Smooth muscle cell (in vitro differentiated cells): ENCODE measurements around the gene HS6ST1. TPM values are rescaled to one million over a fixed set of nuclear protein-coding genes. Genes with fewer than 3 reads are reported as not detected.

Experiments
- DNase-seq: peaks from one replicate; lab custom pipeline; 2025; ENCODE audit not compliant: unreplicated experiment; lab: John Stamatoyannopoulos, UW
- H2AFZ ChIP-seq: fragments of 200-600 bp; sonication (generic); 2 replicates; pipeline ENCODE4 v1.6.0; 2016; ENCODE audit warnings: antibody characterized with exemption, low read depth, mild to moderate bottlenecking
- H3F3A ChIP-seq: fragments of 200-600 bp; sonication (generic); 2 replicates; pipeline ENCODE4 v1.6.0; 2017; ENCODE audit warnings: antibody characterized with exemption, low read depth
- H3K27ac ChIP-seq: fragments of 200-600 bp; sonication (generic); 2 replicates; pipeline ENCODE4 v1.5.1; 2016; ENCODE audit warnings: low read depth, mild to moderate bottlenecking
- H3K27me3 ChIP-seq: fragments of 200-600 bp; sonication (generic); 2 replicates; pipeline ENCODE4 v1.6.1; 2016; ENCODE audit warnings: low read depth, mild to moderate bottlenecking
- H3K36me3 ChIP-seq: fragments of 200-600 bp; sonication (generic); 2 replicates; pipeline ENCODE4 v1.5.1; 2016; ENCODE audit warnings: low read depth
- H3K4me1 ChIP-seq: fragments of 200-600 bp; sonication (generic); 2 replicates; pipeline ENCODE4 v1.5.1; 2016; ENCODE audit warnings: low read depth
- H3K4me2 ChIP-seq: fragments of 200-600 bp; sonication (generic); 2 replicates; pipeline ENCODE4 v1.6.0; 2016; ENCODE audit warnings: mild to moderate bottlenecking
- H3K4me3 ChIP-seq: fragments of 200-600 bp; sonication (generic); 2 replicates; pipeline ENCODE4 v1.5.1; 2016; ENCODE audit warnings: mild to moderate bottlenecking
- H3K79me2 ChIP-seq: fragments of 200-600 bp; sonication (generic); 2 replicates; pipeline ENCODE4 v1.6.0; 2016; ENCODE audit warnings: low read depth, mild to moderate bottlenecking
- H3K9ac ChIP-seq: fragments of 200-600 bp; sonication (generic); 2 replicates; pipeline ENCODE4 v1.6.0; 2016; ENCODE audit warnings: low read depth
- H3K9me3 ChIP-seq: fragments of 200-600 bp; sonication (generic); replicated peaks from 2 replicates; pipeline ENCODE4 v1.5.1; 2016; ENCODE audit warnings: low read depth
- H4K20me1 ChIP-seq: fragments of 200-600 bp; sonication (generic); 2 replicates; pipeline ENCODE4 v1.6.0; 2016; ENCODE audit warnings: low read depth
- WGBS: methylation state at CpG from one replicate; pipeline ENCODE4 v1.1.7; 2016; ENCODE audit warnings: low lambda C conversion rate; 5-methylcytosine and 5-hydroxymethylcytosine counted together
- polyA plus RNA-seq: library from polyadenylated mRNA; unstranded; fragments of >200 nt; fragmentation: Nextera tagmentation; extraction: Ambion mirVana; gene quantifications from 2 replicates; pipeline ENCODE4 v1.2.1, GENCODE V29; 2016
- total RNA-seq: library from RNA; depleted of rRNA; stranded (reverse); fragments of >200 nt; gene quantifications from 2 replicates; pipeline ENCODE4 v1.2.3, GENCODE V29; 2014
- TF ChIP-seq, protein P1 (sequence below): fragments of 200-600 bp; sonication (generic); IDR thresholded peaks from 2 replicates; pipeline ENCODE4 v1.5.1; 2017; ENCODE audit warnings: borderline replicate concordance, mild to moderate bottlenecking, antibody characterized with exemption; ENCODE audit not compliant: insufficient read depth, poor library complexity, severe bottlenecking

The HS6ST1 gene
- total and polyA plus RNA-seq, 2 experiments from 2014 or later = 9.3 to 13.0 TPM

DNA sequence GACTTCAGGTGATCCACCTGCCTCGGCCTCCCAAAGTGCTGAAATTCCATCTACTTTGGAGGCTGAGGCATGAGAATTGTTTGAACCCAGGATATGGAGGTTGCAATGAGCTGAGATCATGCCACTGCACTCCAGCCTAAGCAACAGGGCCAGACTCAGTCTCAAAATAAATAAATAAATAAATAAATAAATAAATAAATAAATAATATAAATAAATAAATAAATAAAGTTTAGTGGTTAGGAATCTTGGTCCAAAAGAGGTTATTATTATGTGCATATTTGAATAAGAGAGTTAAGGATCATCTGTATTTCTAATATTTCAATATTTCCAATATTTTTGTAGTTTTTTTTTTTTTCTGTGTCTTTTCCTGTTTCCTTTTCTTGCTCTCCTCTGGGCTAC, 90.8 kb downstream of the HS6ST1 start:
- Histone ChIP-seq H3K27ac (no peak overlapping the region), H3F3A (no peaks in the 10 kb centered on the region), H3K27me3 (peaks cover 11% of the 10 kb centered on the region), H3K36me3 (no peaks in the 10 kb centered on the region), H3K4me2 (no peak overlapping the region), H3K9ac (no peak overlapping the region), H2AFZ (no peak overlapping the region), H4K20me1 (no peaks in the 10 kb centered on the region), H3K4me3 (no peak overlapping the region), H3K4me1 (no peaks in the 10 kb centered on the region), H3K79me2 (no peaks in the 10 kb centered on the region), H3K9me3 (no peaks in the 10 kb centered on the region)
- no peak for DNase-seq
- WGBS = 96% methylated on average over 1 of the region's 1 CpG
- TF ChIP-seq, protein P1, sequence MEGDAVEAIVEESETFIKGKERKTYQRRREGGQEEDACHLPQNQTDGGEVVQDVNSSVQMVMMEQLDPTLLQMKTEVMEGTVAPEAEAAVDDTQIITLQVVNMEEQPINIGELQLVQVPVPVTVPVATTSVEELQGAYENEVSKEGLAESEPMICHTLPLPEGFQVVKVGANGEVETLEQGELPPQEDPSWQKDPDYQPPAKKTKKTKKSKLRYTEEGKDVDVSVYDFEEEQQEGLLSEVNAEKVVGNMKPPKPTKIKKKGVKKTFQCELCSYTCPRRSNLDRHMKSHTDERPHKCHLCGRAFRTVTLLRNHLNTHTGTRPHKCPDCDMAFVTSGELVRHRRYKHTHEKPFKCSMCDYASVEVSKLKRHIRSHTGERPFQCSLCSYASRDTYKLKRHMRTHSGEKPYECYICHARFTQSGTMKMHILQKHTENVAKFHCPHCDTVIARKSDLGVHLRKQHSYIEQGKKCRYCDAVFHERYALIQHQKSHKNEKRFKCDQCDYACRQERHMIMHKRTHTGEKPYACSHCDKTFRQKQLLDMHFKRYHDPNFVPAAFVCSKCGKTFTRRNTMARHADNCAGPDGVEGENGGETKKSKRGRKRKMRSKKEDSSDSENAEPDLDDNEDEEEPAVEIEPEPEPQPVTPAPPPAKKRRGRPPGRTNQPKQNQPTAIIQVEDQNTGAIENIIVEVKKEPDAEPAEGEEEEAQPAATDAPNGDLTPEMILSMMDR = no peak

DNA sequence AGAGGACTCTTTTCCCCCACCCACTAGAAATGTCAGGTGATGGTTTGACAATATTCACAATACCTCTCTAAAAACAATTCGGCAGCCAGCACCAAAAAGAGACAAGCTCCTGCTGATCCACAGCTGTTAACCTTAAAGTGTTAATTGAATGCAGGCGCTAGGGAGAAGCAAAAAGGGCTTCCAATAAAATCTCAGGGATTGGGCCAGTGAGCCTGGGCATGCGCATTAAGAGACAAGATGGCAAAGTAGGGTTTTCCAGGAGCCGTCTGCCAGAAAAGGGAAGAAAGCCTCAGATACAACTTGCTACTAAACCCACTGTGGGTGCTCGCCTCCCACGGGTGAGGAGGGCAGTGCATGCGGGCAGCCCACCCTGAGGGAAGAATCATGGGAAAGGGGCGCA, 98.8 kb downstream of the HS6ST1 start:
- no peaks in the 10 kb centered on the region for H3K27me3 ChIP-seq

DNA sequence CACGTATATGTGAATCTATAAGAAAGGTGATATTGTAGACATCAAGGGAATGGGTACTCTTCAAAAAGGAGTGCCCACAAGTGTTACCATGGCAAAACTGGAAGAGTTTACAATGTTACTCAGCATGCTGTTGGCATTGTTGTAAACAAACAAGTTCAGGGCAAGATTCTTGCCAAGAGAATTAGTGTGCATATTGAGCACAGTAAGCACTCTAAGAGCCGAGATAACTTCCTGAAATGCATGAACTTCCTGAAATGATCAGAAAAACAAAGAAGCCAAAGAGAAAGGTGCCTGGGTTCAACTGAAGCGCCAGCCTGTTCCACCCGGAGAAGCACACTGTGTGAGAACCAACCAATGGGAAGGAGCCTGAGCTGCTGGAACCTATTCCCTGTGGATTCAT, 101.0 kb downstream of the HS6ST1 start:
- no peaks in the 10 kb centered on the region for H3K9me3 ChIP-seq
- TF ChIP-seq, protein P1 = no peak
- no peak overlapping the region for H3K4me3 ChIP-seq
- H3F3A ChIP-seq = no peaks in the 10 kb centered on the region
- WGBS = 90% methylated on average over 4 of the region's 4 CpGs
- no peaks in the 10 kb centered on the region for H3K36me3 ChIP-seq
- no peaks in the 10 kb centered on the region for H4K20me1 ChIP-seq
- H3K4me2 ChIP-seq = no peak overlapping the region
- no peak overlapping the region for H3K27ac ChIP-seq
- DNase-seq = no peak
- H3K9ac ChIP-seq = no peak overlapping the region
- no peaks in the 10 kb centered on the region for H3K27me3 ChIP-seq
- H3K79me2 ChIP-seq = no peaks in the 10 kb centered on the region
- no peaks in the 10 kb centered on the region for H3K4me1 ChIP-seq
- no peak overlapping the region for H2AFZ ChIP-seq

More for the DNA sequence above, 98.8 kb downstream of the HS6ST1 start:
- Histone ChIP-seq H3F3A (no peaks in the 10 kb centered on the region), H3K9me3 (no peaks in the 10 kb centered on the region), H3K27ac (no peak overlapping the region), H3K4me1 (no peaks in the 10 kb centered on the region), H3K36me3 (no peaks in the 10 kb centered on the region), H4K20me1 (no peaks in the 10 kb centered on the region), H2AFZ (no peak overlapping the region), H3K79me2 (no peaks in the 10 kb centered on the region), H3K9ac (no peak overlapping the region), H3K4me2 (no peak overlapping the region), H3K4me3 (no peak overlapping the region)
- TF ChIP-seq, protein P1 = no peak
- DNase-seq = no peak
- 77% methylated on average over 8 of the region's 8 CpGs for WGBS

DNA sequence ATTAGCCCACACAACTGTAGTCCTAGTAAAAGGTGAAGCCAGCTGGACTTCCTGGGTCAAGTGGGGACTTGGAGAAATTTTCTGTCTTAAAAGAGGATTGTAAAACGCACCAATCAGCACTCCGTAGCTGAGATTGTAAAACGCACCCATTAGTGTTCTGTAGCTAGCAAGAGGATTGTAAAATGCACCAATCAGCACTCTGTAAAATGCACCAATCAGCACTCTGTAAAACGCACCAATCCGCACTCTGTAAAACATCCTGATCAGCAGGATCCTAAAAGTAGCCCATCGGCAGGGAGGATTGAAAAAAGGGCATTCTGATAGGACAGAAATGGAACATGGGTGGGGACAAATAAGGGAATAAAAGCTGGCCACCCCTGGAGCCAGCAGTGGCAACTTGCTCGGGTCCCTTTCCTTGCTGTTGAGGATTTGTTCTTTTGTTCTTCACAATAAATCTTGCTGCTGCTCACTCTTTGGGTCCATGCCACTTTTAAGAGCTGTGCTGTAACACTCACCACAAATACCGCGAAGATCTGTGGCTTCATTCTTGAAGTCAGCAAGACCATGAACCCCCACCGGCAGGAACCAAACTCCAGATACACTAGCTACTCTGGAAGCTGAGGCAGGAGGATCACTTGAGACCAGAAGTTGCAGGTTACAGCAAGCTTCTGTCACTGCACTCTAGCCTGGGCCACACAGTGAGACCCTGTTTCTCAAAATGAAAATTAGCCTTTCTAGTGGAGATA, 102.6 kb downstream of the HS6ST1 start:
- TF ChIP-seq, protein P1 = no peak
- Histone ChIP-seq H3K27ac (no peak overlapping the region), H3F3A (no peaks in the 10 kb centered on the region), H3K9me3 (no peaks in the 10 kb centered on the region), H3K79me2 (no peaks in the 10 kb centered on the region), H3K9ac (no peak overlapping the region), H2AFZ (no peak overlapping the region), H3K27me3 (no peaks in the 10 kb centered on the region), H3K4me1 (no peaks in the 10 kb centered on the region), H3K36me3 (no peaks in the 10 kb centered on the region), H3K4me2 (no peak overlapping the region), H3K4me3 (no peak overlapping the region), H4K20me1 (no peaks in the 10 kb centered on the region)
- WGBS = 90% methylated on average over 10 of the region's 10 CpGs
- no peak for DNase-seq
